ENCODE measurements around the gene DEGS1.

DNA sequence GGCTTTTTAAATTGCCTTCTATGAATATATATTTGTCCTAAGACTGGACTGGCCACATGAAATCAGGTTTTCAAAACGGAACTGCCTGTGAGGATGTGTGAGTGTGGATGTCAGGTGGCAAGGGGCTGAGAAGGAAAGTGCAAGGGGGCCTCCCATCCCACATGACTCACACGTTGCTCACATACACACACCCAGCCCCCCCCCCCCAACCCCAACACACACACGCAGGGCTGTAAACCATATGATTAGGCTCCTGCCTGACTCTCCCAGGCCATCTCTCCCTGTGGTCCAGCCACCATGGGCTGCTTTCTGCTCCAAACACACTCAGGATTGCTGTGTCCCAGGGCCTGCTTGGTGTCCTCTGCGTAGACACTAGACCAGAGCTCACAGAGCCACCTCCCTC lies 22.4 kb downstream of the DEGS1 start:
- TF ChIP-seq, protein P1, sequence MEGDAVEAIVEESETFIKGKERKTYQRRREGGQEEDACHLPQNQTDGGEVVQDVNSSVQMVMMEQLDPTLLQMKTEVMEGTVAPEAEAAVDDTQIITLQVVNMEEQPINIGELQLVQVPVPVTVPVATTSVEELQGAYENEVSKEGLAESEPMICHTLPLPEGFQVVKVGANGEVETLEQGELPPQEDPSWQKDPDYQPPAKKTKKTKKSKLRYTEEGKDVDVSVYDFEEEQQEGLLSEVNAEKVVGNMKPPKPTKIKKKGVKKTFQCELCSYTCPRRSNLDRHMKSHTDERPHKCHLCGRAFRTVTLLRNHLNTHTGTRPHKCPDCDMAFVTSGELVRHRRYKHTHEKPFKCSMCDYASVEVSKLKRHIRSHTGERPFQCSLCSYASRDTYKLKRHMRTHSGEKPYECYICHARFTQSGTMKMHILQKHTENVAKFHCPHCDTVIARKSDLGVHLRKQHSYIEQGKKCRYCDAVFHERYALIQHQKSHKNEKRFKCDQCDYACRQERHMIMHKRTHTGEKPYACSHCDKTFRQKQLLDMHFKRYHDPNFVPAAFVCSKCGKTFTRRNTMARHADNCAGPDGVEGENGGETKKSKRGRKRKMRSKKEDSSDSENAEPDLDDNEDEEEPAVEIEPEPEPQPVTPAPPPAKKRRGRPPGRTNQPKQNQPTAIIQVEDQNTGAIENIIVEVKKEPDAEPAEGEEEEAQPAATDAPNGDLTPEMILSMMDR (IDR thresholded peaks at IDR 0.05; ENCODE audit: low read length): no peak
- TF ChIP-seq EZH2 (optimal IDR thresholded peaks at IDR 0.05; ENCODE audit: low read depth, low read length) (no peak), EZH2phosphoT487 (IDR thresholded peaks at IDR 0.05; ENCODE audit: low read length) (no peak)

Data from MM.1S (cell line).